H1 (cell line): ENCODE measurements around the gene POLR3G. TPM values are rescaled to one million over a fixed set of nuclear protein-coding genes. Genes with fewer than 3 reads are reported as not detected.

Experiments
- CTCF ChIP-seq, 3 experiments: IDR thresholded peaks; 1 replicate in 2 of 3; 2 replicates in 1 of 3; pipeline versions ENCODE4 v1.5.1 to v1.6.1; 2011; ENCODE audit warnings: low read length in 3 of 3, mild to moderate bottlenecking in 3 of 3, inconsistent platforms in 2 of 3, low read depth in 1 of 3, moderate library complexity in 1 of 3; ENCODE audit not compliant: insufficient read depth in 1 of 3; ENCODE audit errors: control extremely low read depth in 1 of 3
- E2F6 ChIP-seq: IDR thresholded peaks from 2 replicates; pipeline ENCODE4 v1.6.1; 2012; ENCODE audit warnings: inconsistent platforms
- GTF2F1 ChIP-seq: IDR thresholded peaks from 2 replicates; pipeline ENCODE4 v1.6.1; 2012; ENCODE audit warnings: low read depth, low read length, improper control_type of control experiment, borderline replicate concordance
- KDM1A ChIP-seq: fragments of 200-600, 300-600 bp; sonication (generic); IDR thresholded peaks from 2 replicates; pipeline ENCODE4 v1.7.1; 2016; ENCODE audit warnings: mild to moderate bottlenecking, low read length, borderline replicate concordance
- POLR2A ChIP-seq, 2 experiments: IDR thresholded peaks; 1 replicate in 1 of 2; 2 replicates in 1 of 2; pipeline ENCODE4 v1.6.1; 2011; ENCODE audit warnings: low read depth in 2 of 2, low read length in 2 of 2, mild to moderate bottlenecking in 2 of 2; ENCODE audit errors: control extremely low read depth in 1 of 2
- POU5F1 ChIP-seq: IDR thresholded peaks from 2 replicates; pipeline ENCODE4 v1.6.1; 2011; ENCODE audit warnings: low read depth, mild to moderate bottlenecking, low read length, moderate library complexity
- SP4 ChIP-seq: IDR thresholded peaks from 2 replicates; pipeline ENCODE4 v1.6.1; 2012; ENCODE audit warnings: low read length, inconsistent platforms
- TCF12 ChIP-seq: IDR thresholded peaks from 2 replicates; pipeline ENCODE4 v1.6.1; 2011; ENCODE audit warnings: low read depth, mild to moderate bottlenecking, low read length
- polyA plus RNA-seq, 7 experiments: library from polyadenylated mRNA; depleted of rRNA in 3 of 7; stranded (reverse) in 5 of 7; unstranded in 2 of 7; fragments of >200 nt in 5 of 7; fragments of 200-250 nt in 2 of 7; gene quantifications; 1 replicate in 5 of 7; 2 replicates in 1 of 7; 4 replicates in 1 of 7; pipeline versions ENCODE4 v1.2.1 to v1.2.3, GENCODE V29; 2011 to 2013; ENCODE audit warnings: missing spikeins in 2 of 7, mixed read lengths in 2 of 7
- total RNA-seq: library from RNA; stranded (reverse); fragmentation: NEBNext Ultra II Directional; extraction: Animal tissue kit (Norgen Biotek cat#: 25700); gene quantifications from 2 replicates; pipeline ENCODE4 v1.2.1, GENCODE V29; 2021
- TF ChIP-seq, protein P1 (sequence below): IDR thresholded peaks from 2 replicates; pipeline ENCODE4 v1.6.1; 2012; ENCODE audit warnings: inconsistent platforms

The POLR3G gene
- total and polyA plus RNA-seq, 2 of the 8 experiments (the other 6 are each of a cell fraction or from before 2014, with no cell fraction given) = 119 to 179 TPM

GRCh38 chr5:90533794-90534193 is 59.1 kb downstream of the POLR3G start (continued):
- TF ChIP-seq CTCF (IDR thresholded peaks at IDR 0.05; ENCODE audit: control extremely low read depth in 1 of 3, insufficient read depth in 1 of 3, low read depth in 1 of 3, low read length in 3 of 3) (no peak), TCF12 (no peak), SP4 (no peak), E2F6 (no peak), POU5F1 (no peak), GTF2F1 (no peak), POLR2A (IDR thresholded peaks at IDR 0.05; ENCODE audit: control extremely low read depth in 1 of 2, low read depth in 2 of 2, low read length in 2 of 2) (no peak), KDM1A (no peak)
- TF ChIP-seq, protein P1, sequence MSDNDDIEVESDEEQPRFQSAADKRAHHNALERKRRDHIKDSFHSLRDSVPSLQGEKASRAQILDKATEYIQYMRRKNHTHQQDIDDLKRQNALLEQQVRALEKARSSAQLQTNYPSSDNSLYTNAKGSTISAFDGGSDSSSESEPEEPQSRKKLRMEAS = no peak
